ENCODE results near the gene CRYBG1. TPM values are rescaled to one million over a fixed set of nuclear protein-coding genes. Genes with fewer than 3 reads are reported as not detected.

Gene CRYBG1
- total RNA-seq, 2 donors from 2014 or later: 2.5 to 2.7 TPM

DNA sequence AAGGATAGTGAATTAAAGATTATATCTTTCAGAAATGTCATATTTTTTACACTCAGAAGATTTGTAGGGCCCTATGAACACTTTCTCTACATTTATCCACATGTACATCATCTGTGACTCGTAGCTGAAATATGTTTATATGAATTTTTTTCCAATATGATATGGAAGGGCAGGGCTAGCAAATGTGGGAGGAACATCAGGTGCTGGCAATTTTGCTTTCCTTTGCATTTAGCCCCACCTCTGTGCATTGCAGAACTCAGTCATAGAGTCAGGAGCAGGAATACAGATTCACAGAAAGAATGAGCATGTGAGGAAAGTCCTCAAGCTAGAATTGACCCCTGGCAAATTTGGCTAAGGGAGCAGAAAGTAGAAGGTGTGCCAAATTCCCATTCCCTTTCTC lies 129.9 kb downstream of the CRYBG1 start:
- no peak overlapping the region for H3K27ac Mint-ChIP-seq
- no peaks in the 10 kb centered on the region for H3K36me3 ChIP-seq (ENCODE audit: control insufficient read depth, insufficient read depth, low read length)
- no peak overlapping the region for H3K4me3 ChIP-seq (ENCODE audit: low read length)
- no peaks in the 10 kb centered on the region for H3K9me3 Mint-ChIP-seq
- H3K27me3 Mint-ChIP-seq (ENCODE audit: insufficient read depth): peaks cover 23% of the 10 kb centered on the region
- TF ChIP-seq, protein P1, sequence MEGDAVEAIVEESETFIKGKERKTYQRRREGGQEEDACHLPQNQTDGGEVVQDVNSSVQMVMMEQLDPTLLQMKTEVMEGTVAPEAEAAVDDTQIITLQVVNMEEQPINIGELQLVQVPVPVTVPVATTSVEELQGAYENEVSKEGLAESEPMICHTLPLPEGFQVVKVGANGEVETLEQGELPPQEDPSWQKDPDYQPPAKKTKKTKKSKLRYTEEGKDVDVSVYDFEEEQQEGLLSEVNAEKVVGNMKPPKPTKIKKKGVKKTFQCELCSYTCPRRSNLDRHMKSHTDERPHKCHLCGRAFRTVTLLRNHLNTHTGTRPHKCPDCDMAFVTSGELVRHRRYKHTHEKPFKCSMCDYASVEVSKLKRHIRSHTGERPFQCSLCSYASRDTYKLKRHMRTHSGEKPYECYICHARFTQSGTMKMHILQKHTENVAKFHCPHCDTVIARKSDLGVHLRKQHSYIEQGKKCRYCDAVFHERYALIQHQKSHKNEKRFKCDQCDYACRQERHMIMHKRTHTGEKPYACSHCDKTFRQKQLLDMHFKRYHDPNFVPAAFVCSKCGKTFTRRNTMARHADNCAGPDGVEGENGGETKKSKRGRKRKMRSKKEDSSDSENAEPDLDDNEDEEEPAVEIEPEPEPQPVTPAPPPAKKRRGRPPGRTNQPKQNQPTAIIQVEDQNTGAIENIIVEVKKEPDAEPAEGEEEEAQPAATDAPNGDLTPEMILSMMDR (conservative IDR thresholded peaks at IDR 0.05): no peak
- no peaks in the 10 kb centered on the region for H3K27me3 ChIP-seq (ENCODE audit: control insufficient read depth, insufficient read depth, low read length, poor library complexity, severe bottlenecking)
- no peaks in the 10 kb centered on the region for H3K4me1 ChIP-seq (ENCODE audit: control insufficient read depth, insufficient read depth, low read length)
- no CpG with 5 or more reads among the region's 1 CpG for WGBS, 2 experiments (ENCODE audit: insufficient coverage in 1 of 2, insufficient read length in 1 of 2)
- no peaks in the 10 kb centered on the region for H3K9me3 ChIP-seq (ENCODE audit: control insufficient read depth, low read length)
- H3K36me3 Mint-ChIP-seq (ENCODE audit: low read depth): no peaks in the 10 kb centered on the region
- peaks cover 8% of the 10 kb centered on the region for H3K4me1 Mint-ChIP-seq
- no peak overlapping the region for H3K9ac ChIP-seq (ENCODE audit: extremely low read depth, low read length, poor library complexity, severe bottlenecking)
- no peak overlapping the region for H3K4me3 Mint-ChIP-seq
- DNase-seq: no peak
- H3K27ac ChIP-seq (ENCODE audit: low read depth, low read length): no peak overlapping the region

DNA sequence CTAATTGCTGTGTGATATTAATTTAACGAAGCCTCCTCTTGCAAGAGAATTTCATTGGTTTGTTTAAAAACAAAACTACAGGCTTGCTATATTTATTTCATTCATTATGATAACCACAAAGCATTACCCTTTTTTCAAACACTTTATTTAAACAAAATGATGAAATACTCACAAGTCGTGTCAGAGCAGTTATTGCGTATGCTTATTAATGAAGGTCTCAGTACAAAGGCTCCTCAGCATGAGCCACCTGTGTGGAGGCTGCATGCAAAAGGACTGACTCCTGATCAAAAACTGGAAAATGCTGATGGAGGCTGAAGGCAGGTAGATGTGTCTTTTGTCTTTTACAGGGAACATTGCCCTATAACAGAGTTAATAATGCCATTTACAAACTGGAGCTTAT lies 130.5 kb downstream of the CRYBG1 start:
- TF ChIP-seq, protein P1 (conservative IDR thresholded peaks at IDR 0.05): no peak
- Histone ChIP-seq H3K27ac (ENCODE audit: low read depth, low read length) (no peak overlapping the region), H3K27me3 (ENCODE audit: control insufficient read depth, insufficient read depth, low read length, poor library complexity, severe bottlenecking) (no peaks in the 10 kb centered on the region), H3K4me1 (ENCODE audit: control insufficient read depth, insufficient read depth, low read length) (no peaks in the 10 kb centered on the region), H3K36me3 (ENCODE audit: control insufficient read depth, insufficient read depth, low read length) (no peaks in the 10 kb centered on the region), H3K9me3 (ENCODE audit: control insufficient read depth, low read length) (no peaks in the 10 kb centered on the region), H3K4me3 (ENCODE audit: low read length) (no peak overlapping the region), H3K9ac (ENCODE audit: extremely low read depth, low read length, poor library complexity, severe bottlenecking) (no peak overlapping the region)
- Mint-ChIP-seq H3K4me3 (no peak overlapping the region), H3K36me3 (ENCODE audit: low read depth) (no peaks in the 10 kb centered on the region), H3K27me3 (ENCODE audit: insufficient read depth) (peaks cover 18% of the 10 kb centered on the region), H3K4me1 (peaks cover 8% of the 10 kb centered on the region), H3K27ac (no peak overlapping the region), H3K9me3 (no peaks in the 10 kb centered on the region)
- DNase-seq: no peak
- WGBS, 2 experiments (ENCODE audit: insufficient coverage in 1 of 2, insufficient read length in 1 of 2): 93 to 100% methylated on average over 2 to 3 of the region's 3 CpGs

DNA sequence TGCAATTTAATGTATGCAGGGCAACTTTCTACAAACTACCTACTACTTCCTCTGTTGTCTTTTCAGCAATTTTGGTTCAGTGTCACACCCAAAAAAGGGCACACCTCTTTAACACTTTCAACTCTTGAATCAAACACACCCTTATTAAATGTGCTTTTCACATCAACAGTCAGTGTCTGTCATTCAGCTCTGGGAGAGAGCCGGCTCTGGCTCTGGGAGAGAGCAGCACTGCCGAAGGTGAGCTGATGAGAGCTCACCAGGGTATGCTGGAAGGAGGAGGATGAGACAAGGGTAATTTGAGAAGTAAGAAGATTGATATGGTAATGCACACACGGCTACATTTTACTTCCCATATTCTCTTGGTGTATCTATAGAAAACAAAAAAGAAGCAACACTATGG lies 134.5 kb downstream of the CRYBG1 start:
- H3K27ac Mint-ChIP-seq: no peak overlapping the region
- H3K27me3 ChIP-seq (ENCODE audit: control insufficient read depth, insufficient read depth, low read length, poor library complexity, severe bottlenecking): no peaks in the 10 kb centered on the region
- TF ChIP-seq, protein P1 (conservative IDR thresholded peaks at IDR 0.05): no peak
- H3K4me3 ChIP-seq (ENCODE audit: low read length): no peak overlapping the region
- WGBS, 2 experiments (ENCODE audit: insufficient coverage in 1 of 2, insufficient read length in 1 of 2): 49% methylated on average over 2 of the region's 3 CpGs; no CpG with 5 or more reads in 1 of the 2 experiments
- no peaks in the 10 kb centered on the region for H3K9me3 Mint-ChIP-seq
- no peak for DNase-seq
- no peak overlapping the region for H3K9ac ChIP-seq (ENCODE audit: extremely low read depth, low read length, poor library complexity, severe bottlenecking)
- H3K27me3 Mint-ChIP-seq (ENCODE audit: insufficient read depth): no peaks in the 10 kb centered on the region
- H3K36me3 Mint-ChIP-seq (ENCODE audit: low read depth): no peaks in the 10 kb centered on the region
- H3K9me3 ChIP-seq (ENCODE audit: control insufficient read depth, low read length): no peaks in the 10 kb centered on the region
- H3K27ac ChIP-seq (ENCODE audit: low read depth, low read length): no peak overlapping the region
- H3K36me3 ChIP-seq (ENCODE audit: control insufficient read depth, insufficient read depth, low read length): no peaks in the 10 kb centered on the region
- peaks cover 4% of the 10 kb centered on the region for H3K4me1 Mint-ChIP-seq
- H3K4me3 Mint-ChIP-seq: no peak overlapping the region
- H3K4me1 ChIP-seq (ENCODE audit: control insufficient read depth, insufficient read depth, low read length): no peaks in the 10 kb centered on the region

Data from endodermal cell (in vitro differentiated cells).